GM12892 (cell line): ENCODE results near the gene CENPP.

Source experiments
- POLR2A ChIP-seq: IDR thresholded peaks from 2 replicates; pipeline ENCODE4 v1.6.1; 2011; ENCODE audit warnings: low read depth, low read length, control low read depth
- POLR2AphosphoS5 ChIP-seq: IDR thresholded peaks from 2 replicates; pipeline ENCODE4 v1.6.1; 2011; ENCODE audit warnings: low read depth, low read length, control low read depth
- TAF1 ChIP-seq: IDR thresholded peaks from 2 replicates; pipeline ENCODE4 v1.6.1; 2011; ENCODE audit warnings: low read depth, mild to moderate bottlenecking, control low read depth, low read length, borderline replicate concordance

GRCh38 chr9:92405818-92406217 lies 80.1 kb downstream of the CENPP start:
- TF ChIP-seq TAF1 (no peak), POLR2A (no peak), POLR2AphosphoS5 (no peak)
